Mesendoderm (in vitro differentiated cells): ENCODE measurements around the gene RAC3.
A peak's percentile ranks its signal among the peaks of the same experiment; 100 is the strongest.

Experiments
- DNase-seq: peaks from one replicate; pipeline ENCODE4 v3.0.0; 2013
- H2AK5ac ChIP-seq: 2 replicates; pipeline ENCODE4 v1.6.1; 2013; ENCODE audit warnings: low read length, inconsistent platforms
- H2BK120ac ChIP-seq: 2 replicates; pipeline ENCODE4 v1.6.1; 2013; ENCODE audit warnings: low read depth, mild to moderate bottlenecking, low read length, moderate library complexity, mixed read lengths
- H2BK15ac ChIP-seq: replicated peaks from 2 replicates; pipeline ENCODE4 v1.6.1; 2013; ENCODE audit warnings: low read depth, mild to moderate bottlenecking, moderate library complexity
- H2BK5ac ChIP-seq: 2 replicates; pipeline ENCODE4 v1.6.1; 2013; ENCODE audit warnings: low read length, inconsistent platforms
- H3K18ac ChIP-seq: 2 replicates; pipeline ENCODE4 v1.6.1; 2013; ENCODE audit warnings: mild to moderate bottlenecking, low read length, mixed read lengths
- H3K23ac ChIP-seq: one replicate; pipeline ENCODE4 v1.6.1; 2013; ENCODE audit warnings: low read length
- H3K27ac ChIP-seq: 2 replicates; pipeline ENCODE4 v1.5.1; 2013; ENCODE audit warnings: low read depth, mild to moderate bottlenecking, inconsistent platforms, low read length, moderate library complexity
- H3K27me3 ChIP-seq: 2 replicates; pipeline ENCODE4 v1.6.1; 2013; ENCODE audit warnings: low read length, control low read depth, mild to moderate bottlenecking, inconsistent platforms; ENCODE audit not compliant: insufficient read depth, poor library complexity
- H3K36me3 ChIP-seq: 2 replicates; pipeline ENCODE4 v1.6.1; 2013; ENCODE audit warnings: low read length, inconsistent platforms; ENCODE audit not compliant: control insufficient read depth, insufficient read depth
- H3K4ac ChIP-seq: one replicate; pipeline ENCODE4 v1.6.1; 2013; ENCODE audit warnings: low read depth, mild to moderate bottlenecking, low read length, moderate library complexity
- H3K4me1 ChIP-seq: 2 replicates; pipeline ENCODE4 v1.6.1; 2013; ENCODE audit warnings: low read depth, low read length, inconsistent platforms; ENCODE audit not compliant: control insufficient read depth
- H3K4me2 ChIP-seq: 2 replicates; pipeline ENCODE4 v1.6.1; 2013; ENCODE audit warnings: low read length
- H3K4me3 ChIP-seq: 2 replicates; pipeline ENCODE4 v1.5.1; 2013; ENCODE audit warnings: mild to moderate bottlenecking, low read length
- H3K56ac ChIP-seq: one replicate; pipeline ENCODE4 v1.6.1; 2013; ENCODE audit warnings: low read length
- H3K79me1 ChIP-seq: 2 replicates; pipeline ENCODE4 v1.6.1; 2013; ENCODE audit warnings: low read length, inconsistent platforms
- H3K79me2 ChIP-seq: 2 replicates; pipeline ENCODE4 v1.6.1; 2013; ENCODE audit warnings: mild to moderate bottlenecking, low read length; ENCODE audit not compliant: control insufficient read depth, insufficient read depth
- H3K9ac ChIP-seq: 2 replicates; pipeline ENCODE4 v1.6.1; 2013; ENCODE audit warnings: low read length, inconsistent platforms
- H4K5ac ChIP-seq: one replicate; pipeline ENCODE4 v1.6.1; 2013; ENCODE audit warnings: low read length
- H4K8ac ChIP-seq: one replicate; pipeline ENCODE4 v1.6.1; 2013; ENCODE audit warnings: low read depth, mild to moderate bottlenecking, control low read depth, low read length, moderate library complexity
- WGBS: extraction: QIAGEN DNeasy Blood & Tissue Kit; methylation state at CpG from one replicate; pipeline ENCODE4 v1.1.7; 2013; ENCODE audit warnings: low lambda C conversion rate, missing lambda C conversion rate; ENCODE audit not compliant: insufficient coverage; ENCODE audit errors: extremely low coverage; 5-methylcytosine and 5-hydroxymethylcytosine counted together

RAC3 gene

GRCh38 chr17:82011617-82012187 is 19.8 kb upstream of the RAC3 start:
- no peaks in the 10 kb centered on the region for H3K79me1 ChIP-seq
- H4K8ac ChIP-seq = no peak overlapping the region
- H3K56ac ChIP-seq = no peak overlapping the region
- H3K27ac ChIP-seq = no peak overlapping the region
- H2BK15ac ChIP-seq = no peak overlapping the region
- no peak overlapping the region for H2BK5ac ChIP-seq
- H3K36me3 ChIP-seq = no peaks in the 10 kb centered on the region
- no peak for DNase-seq
- no peaks in the 10 kb centered on the region for H3K79me2 ChIP-seq
- H2AK5ac ChIP-seq = no peak overlapping the region
- no peaks in the 10 kb centered on the region for H3K4me1 ChIP-seq
- no peaks in the 10 kb centered on the region for H3K27me3 ChIP-seq
- H3K4ac ChIP-seq = no peak overlapping the region
- H3K23ac ChIP-seq = no peak overlapping the region
- no peak overlapping the region for H3K4me3 ChIP-seq
- H3K18ac ChIP-seq = no peak overlapping the region
- WGBS = no CpG with 5 or more reads among the region's 19 CpGs
- H3K4me2 ChIP-seq = no peak overlapping the region
- H2BK120ac ChIP-seq = no peak overlapping the region
- no peak overlapping the region for H3K9ac ChIP-seq
- no peak overlapping the region for H4K5ac ChIP-seq

GRCh38 chr17:82012261-82012639 is 19.2 kb upstream of the RAC3 start:
- no peak overlapping the region for H4K8ac ChIP-seq
- H3K79me2 ChIP-seq = no peaks in the 10 kb centered on the region
- H3K18ac ChIP-seq = no peak overlapping the region
- no peak overlapping the region for H3K23ac ChIP-seq
- no peaks in the 10 kb centered on the region for H3K27me3 ChIP-seq
- H3K4ac ChIP-seq = no peak overlapping the region
- no peak overlapping the region for H3K9ac ChIP-seq
- no peaks in the 10 kb centered on the region for H3K79me1 ChIP-seq
- no peak for DNase-seq
- H3K4me1 ChIP-seq = no peaks in the 10 kb centered on the region
- peak overlapping the region; percentile 53 for H3K27ac ChIP-seq
- H2BK15ac ChIP-seq = no peak overlapping the region
- H2AK5ac ChIP-seq = no peak overlapping the region
- no peak overlapping the region for H3K4me2 ChIP-seq
- no peak overlapping the region for H4K5ac ChIP-seq
- no peaks in the 10 kb centered on the region for H3K36me3 ChIP-seq
- H3K56ac ChIP-seq = no peak overlapping the region
- H3K4me3 ChIP-seq = no peak overlapping the region
- WGBS = no CpG with 5 or more reads among the region's 20 CpGs
- H2BK5ac ChIP-seq = no peak overlapping the region
- H2BK120ac ChIP-seq = no peak overlapping the region

- peak overlapping the region; percentile 53 for H3K27ac ChIP-seq
- H3K27me3 ChIP-seq = no peaks in the 10 kb centered on the region
- H4K8ac ChIP-seq = no peak overlapping the region
- no peak overlapping the region for H2BK15ac ChIP-seq
- no CpG with 5 or more reads among the region's 19 CpGs for WGBS
- H2AK5ac ChIP-seq = no peak overlapping the region
- no peak overlapping the region for H2BK5ac ChIP-seq
- DNase-seq = peak; percentile 48
- H3K79me2 ChIP-seq = no peaks in the 10 kb centered on the region
- H3K4ac ChIP-seq = no peak overlapping the region
- no peak overlapping the region for H3K56ac ChIP-seq
- H3K79me1 ChIP-seq = no peaks in the 10 kb centered on the region
- no peak overlapping the region for H3K4me3 ChIP-seq
- no peak overlapping the region for H3K23ac ChIP-seq
- H4K5ac ChIP-seq = no peak overlapping the region
- H3K18ac ChIP-seq = no peak overlapping the region
- H3K4me1 ChIP-seq = no peaks in the 10 kb centered on the region
- H3K9ac ChIP-seq = no peak overlapping the region
- no peak overlapping the region for H2BK120ac ChIP-seq
- no peaks in the 10 kb centered on the region for H3K36me3 ChIP-seq
- no peak overlapping the region for H3K4me2 ChIP-seq
Observed at GRCh38 chr17:82012640-82013295, 18.7 kb upstream of the RAC3 start.

GRCh38 chr17:82013341-82013740 is 18.1 kb upstream of the RAC3 start:
- H3K27me3 ChIP-seq = no peaks in the 10 kb centered on the region
- no peak overlapping the region for H2BK5ac ChIP-seq
- no peak overlapping the region for H3K9ac ChIP-seq
- no peak overlapping the region for H3K27ac ChIP-seq
- H3K18ac ChIP-seq = no peak overlapping the region
- no CpG with 5 or more reads among the region's 22 CpGs for WGBS
- H3K4me1 ChIP-seq = no peaks in the 10 kb centered on the region
- H3K79me1 ChIP-seq = no peaks in the 10 kb centered on the region
- H3K79me2 ChIP-seq = no peaks in the 10 kb centered on the region
- no peak overlapping the region for H2BK15ac ChIP-seq
- no peak overlapping the region for H3K23ac ChIP-seq
- H3K56ac ChIP-seq = no peak overlapping the region
- no peak overlapping the region for H3K4me3 ChIP-seq
- no peak overlapping the region for H4K5ac ChIP-seq
- H2AK5ac ChIP-seq = no peak overlapping the region
- H3K4ac ChIP-seq = no peak overlapping the region
- H4K8ac ChIP-seq = no peak overlapping the region
- H2BK120ac ChIP-seq = no peak overlapping the region
- H3K4me2 ChIP-seq = no peak overlapping the region
- no peak for DNase-seq
- H3K36me3 ChIP-seq = no peaks in the 10 kb centered on the region

GRCh38 chr17:82013772-82014321 is 17.6 kb upstream of the RAC3 start:
- Histone ChIP-seq H3K4me3 (no peak overlapping the region), H3K4ac (no peak overlapping the region), H2BK15ac (no peak overlapping the region), H3K79me1 (no peaks in the 10 kb centered on the region), H3K9ac (no peak overlapping the region), H4K8ac (no peak overlapping the region), H3K27ac (no peak overlapping the region), H2AK5ac (no peak overlapping the region), H3K4me2 (no peak overlapping the region), H2BK5ac (no peak overlapping the region), H4K5ac (no peak overlapping the region), H2BK120ac (no peak overlapping the region), H3K18ac (no peak overlapping the region), H3K27me3 (no peaks in the 10 kb centered on the region), H3K4me1 (no peaks in the 10 kb centered on the region), H3K56ac (no peak overlapping the region), H3K79me2 (no peaks in the 10 kb centered on the region), H3K36me3 (no peaks in the 10 kb centered on the region), H3K23ac (no peak overlapping the region)
- DNase-seq = no peak
- no CpG with 5 or more reads among the region's 16 CpGs for whole genome bisulfite sequencing
